Measurements from ENCODE around the gene CSMD2.

- TF ChIP-seq, protein P1, sequence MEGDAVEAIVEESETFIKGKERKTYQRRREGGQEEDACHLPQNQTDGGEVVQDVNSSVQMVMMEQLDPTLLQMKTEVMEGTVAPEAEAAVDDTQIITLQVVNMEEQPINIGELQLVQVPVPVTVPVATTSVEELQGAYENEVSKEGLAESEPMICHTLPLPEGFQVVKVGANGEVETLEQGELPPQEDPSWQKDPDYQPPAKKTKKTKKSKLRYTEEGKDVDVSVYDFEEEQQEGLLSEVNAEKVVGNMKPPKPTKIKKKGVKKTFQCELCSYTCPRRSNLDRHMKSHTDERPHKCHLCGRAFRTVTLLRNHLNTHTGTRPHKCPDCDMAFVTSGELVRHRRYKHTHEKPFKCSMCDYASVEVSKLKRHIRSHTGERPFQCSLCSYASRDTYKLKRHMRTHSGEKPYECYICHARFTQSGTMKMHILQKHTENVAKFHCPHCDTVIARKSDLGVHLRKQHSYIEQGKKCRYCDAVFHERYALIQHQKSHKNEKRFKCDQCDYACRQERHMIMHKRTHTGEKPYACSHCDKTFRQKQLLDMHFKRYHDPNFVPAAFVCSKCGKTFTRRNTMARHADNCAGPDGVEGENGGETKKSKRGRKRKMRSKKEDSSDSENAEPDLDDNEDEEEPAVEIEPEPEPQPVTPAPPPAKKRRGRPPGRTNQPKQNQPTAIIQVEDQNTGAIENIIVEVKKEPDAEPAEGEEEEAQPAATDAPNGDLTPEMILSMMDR (IDR thresholded peaks at IDR 0.05; ENCODE audit: insufficient read depth, low read length, poor library complexity, severe bottlenecking) = no peak
- no peak for TF ChIP-seq EZH2phosphoT487 (conservative IDR thresholded peaks at IDR 0.05; ENCODE audit: low read length)
Measured at GRCh38 chr1:33626801-33627200, 538.2 kb downstream of the CSMD2 start.
